HT-29 (cell line): ENCODE results near the gene CLIC6. TPM values are rescaled to one million over a fixed set of nuclear protein-coding genes. Genes with fewer than 3 reads are reported as not detected.
A peak's percentile ranks its signal among the peaks of the same experiment; 100 is the strongest.

ENCODE experiments used
- DNase-seq: peaks from one replicate; pipeline ENCODE4 v3.0.0-alpha.2; 2015; ENCODE audit warnings: low spot score
- total RNA-seq: library from RNA; depleted of rRNA; stranded (reverse); fragments of >200 nt; shearing (Covaris generic); gene quantifications from 2 replicates; pipeline ENCODE4 v1.2.3, GENCODE V29; 2014

CLIC6 gene
- total RNA-seq, 1 experiment from 2014 or later = not detected

GRCh38 chr21:34726627-34727337, 58.0 kb downstream of the CLIC6 start:
- no peak for DNase-seq

GRCh38 chr21:34728479-34728878, 59.7 kb downstream of the CLIC6 start:
- peak; percentile 77 for DNase-seq

- DNase-seq = no peak
These were observed 61.4 kb downstream of the CLIC6 start for GRCh38 chr21:34730194-34730593.

GRCh38 chr21:34730756-34731445, 62.1 kb downstream of the CLIC6 start:
- DNase-seq = no peak

- no peak for DNase-seq
These were observed 63.6 kb downstream of the CLIC6 start for GRCh38 chr21:34732388-34732821.

GRCh38 chr21:34733852-34734251, 65.1 kb downstream of the CLIC6 start:
- no peak for DNase-seq

- DNase-seq = no peak
These were observed 65.9 kb downstream of the CLIC6 start for GRCh38 chr21:34734696-34735095.

GRCh38 chr21:34736116-34736874, 67.5 kb downstream of the CLIC6 start:
- no peak for DNase-seq

- no peak for DNase-seq
These were observed 68.3 kb downstream of the CLIC6 start for GRCh38 chr21:34737115-34737514.

- no peak for DNase-seq
These were observed 71.4 kb downstream of the CLIC6 start for GRCh38 chr21:34740198-34740597.

- no peak for DNase-seq
These were observed 74.5 kb downstream of the CLIC6 start for GRCh38 chr21:34743285-34743684.

GRCh38 chr21:34743831-34744230, 75.0 kb downstream of the CLIC6 start:
- no peak for DNase-seq

- DNase-seq = no peak
These were observed 76.0 kb downstream of the CLIC6 start for GRCh38 chr21:34744801-34745200.

GRCh38 chr21:34745557-34746255, 76.9 kb downstream of the CLIC6 start:
- DNase-seq = peak; percentile 80

GRCh38 chr21:34748862-34749261, 80.1 kb downstream of the CLIC6 start:
- DNase-seq = no peak

- no peak for DNase-seq
These were observed 86.2 kb downstream of the CLIC6 start for GRCh38 chr21:34754690-34755647.

GRCh38 chr21:34761758-34762330, 93.0 kb downstream of the CLIC6 start:
- no peak for DNase-seq

GRCh38 chr21:34762786-34763185, 94.0 kb downstream of the CLIC6 start:
- DNase-seq = no peak

- no peak for DNase-seq
These were observed 96.0 kb downstream of the CLIC6 start for GRCh38 chr21:34764715-34765284.

- no peak for DNase-seq
These were observed 96.8 kb downstream of the CLIC6 start for GRCh38 chr21:34765619-34766018.
